Neural progenitor cell (in vitro differentiated cells): ENCODE measurements around the gene TRA2A. TPM values are rescaled to one million over a fixed set of nuclear protein-coding genes. Genes with fewer than 3 reads are reported as not detected.

Experiments used
- DNase-seq: peaks from one replicate; pipeline ENCODE4 v3.0.0-alpha.2; 2016; ENCODE audit warnings: low spot score
- H2AFZ ChIP-seq: fragments of 200-600 bp; sonication (generic); replicated peaks from 2 replicates; pipeline ENCODE4 v1.6.1; 2016; ENCODE audit warnings: antibody characterized with exemption
- H3F3A ChIP-seq: fragments of 200-600 bp; sonication (generic); 2 replicates; pipeline ENCODE4 v1.6.1; 2016; ENCODE audit warnings: antibody characterized with exemption, low read depth
- H3K27ac ChIP-seq: fragments of 200-600 bp; sonication (generic); 2 replicates; pipeline ENCODE4 v1.5.1; 2016; ENCODE audit warnings: mild to moderate bottlenecking
- H3K27me3 ChIP-seq: fragments of 200-600 bp; sonication (generic); 2 replicates; pipeline ENCODE4 v1.6.1; 2016; ENCODE audit warnings: mild to moderate bottlenecking, moderate library complexity
- H3K36me3 ChIP-seq: fragments of 200-600 bp; sonication (generic); 2 replicates; pipeline ENCODE4 v1.5.1; 2016
- H3K4me1 ChIP-seq: fragments of 200-600 bp; sonication (generic); 2 replicates; pipeline ENCODE4 v1.6.1; 2016; ENCODE audit warnings: mixed run types
- H3K4me2 ChIP-seq: fragments of 200-600 bp; sonication (generic); 2 replicates; pipeline ENCODE4 v1.6.1; 2016
- H3K4me3 ChIP-seq: fragments of 200-600 bp; sonication (generic); 2 replicates; pipeline ENCODE4 v1.5.1; 2016
- H3K79me2 ChIP-seq: fragments of 200-600 bp; sonication (generic); 2 replicates; pipeline ENCODE4 v1.6.1; 2016; ENCODE audit warnings: low read depth
- H3K9ac ChIP-seq: fragments of 200-600 bp; sonication (generic); 2 replicates; pipeline ENCODE4 v1.6.1; 2016
- H3K9me3 ChIP-seq: fragments of 200-600 bp; sonication (generic); 2 replicates; pipeline ENCODE4 v1.5.1; 2016; ENCODE audit warnings: low read depth
- H4K20me1 ChIP-seq: fragments of 200-600 bp; sonication (generic); 2 replicates; pipeline ENCODE4 v1.6.1; 2016; ENCODE audit warnings: low read depth
- H3K27ac Mint-ChIP-seq: 3 replicates; pipeline ENCODE4 v1.8.0; 2021; ENCODE audit warnings: mixed read lengths
- H3K27me3 Mint-ChIP-seq: 2 replicates; pipeline ENCODE4 v1.8.0; 2022; ENCODE audit warnings: low read depth, mild to moderate bottlenecking, inconsistent platforms, moderate library complexity, mixed read lengths; ENCODE audit not compliant: insufficient read depth
- H3K36me3 Mint-ChIP-seq: 3 replicates; pipeline ENCODE4 v1.8.0; 2021; ENCODE audit warnings: mixed read lengths
- H3K4me1 Mint-ChIP-seq: 3 replicates; pipeline ENCODE4 v1.8.0; 2021; ENCODE audit warnings: mixed read lengths
- H3K4me3 Mint-ChIP-seq: 3 replicates; pipeline ENCODE4 v1.8.0; 2021; ENCODE audit warnings: mild to moderate bottlenecking, moderate library complexity, mixed read lengths
- H3K9me3 Mint-ChIP-seq: 3 replicates; pipeline ENCODE4 v1.8.0; 2020; ENCODE audit warnings: mixed read lengths
- EZH2 ChIP-seq: fragments of 200-600 bp; sonication (generic); IDR thresholded peaks from 2 replicates; pipeline ENCODE4 v1.6.1; 2017; ENCODE audit warnings: antibody characterized with exemption, mild to moderate bottlenecking, moderate library complexity
- EZH2phosphoT487 ChIP-seq: fragments of 200-600 bp; sonication (generic); IDR thresholded peaks from 2 replicates; pipeline ENCODE4 v1.6.1; 2017; ENCODE audit warnings: antibody characterized with exemption
- small RNA-seq: library from RNA; depleted of rRNA; stranded (forward); fragments of <200 nt; gene quantifications from one replicate; pipeline ENCODE3, GENCODE V24; 2015
- total RNA-seq: library from RNA; depleted of rRNA; stranded (reverse); fragments of >200 nt; gene quantifications from 2 replicates; pipeline ENCODE4 v1.2.3, GENCODE V29; 2015; ENCODE audit warnings: low replicate concordance
- TF ChIP-seq, protein P1 (sequence below): fragments of 200-600 bp; sonication (generic); IDR thresholded peaks from 2 replicates; pipeline ENCODE4 v1.5.1; 2017; ENCODE audit warnings: antibody characterized with exemption, mild to moderate bottlenecking

The TRA2A gene
- total RNA-seq, 1 donor from 2014 or later, result 126 TPM

DNA sequence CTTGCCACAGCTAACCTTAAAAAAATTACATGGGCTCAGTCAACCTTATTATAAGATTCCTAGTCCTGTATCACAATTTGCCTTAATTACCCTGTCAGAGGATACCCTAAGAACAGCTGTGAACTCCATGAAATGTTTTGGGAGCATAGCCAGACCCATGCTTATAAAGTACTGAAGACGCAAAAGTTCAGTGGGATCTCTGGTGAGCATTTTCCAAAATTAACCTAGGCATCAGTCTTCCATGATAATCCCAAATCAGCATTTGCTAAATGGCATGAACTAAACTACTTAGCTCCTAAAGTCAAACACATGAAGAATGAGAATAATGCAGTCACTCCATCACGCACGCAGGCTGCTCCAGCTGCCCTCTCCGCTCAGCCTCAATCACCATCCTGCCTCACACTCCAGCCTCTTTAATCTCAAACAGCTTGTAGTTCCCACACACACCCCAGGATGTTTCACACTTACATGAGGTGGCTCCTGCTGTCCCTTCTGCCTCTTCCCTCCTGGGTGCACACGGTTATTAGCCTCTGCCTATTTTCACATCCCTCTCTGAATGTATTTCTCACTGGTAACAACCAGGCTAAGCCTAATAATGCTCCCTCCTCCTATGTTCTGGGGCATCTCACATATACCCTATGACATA, 76.8 kb downstream of the TRA2A start:
- H3K4me3 Mint-ChIP-seq, result no peak overlapping the region
- no peak overlapping the region for H3K27ac Mint-ChIP-seq
- H3K4me1 Mint-ChIP-seq, result peaks cover 23% of the 10 kb centered on the region

More for the DNA sequence above, 76.8 kb downstream of the TRA2A start:
- Histone ChIP-seq H2AFZ (no peak overlapping the region), H3K9me3 (no peaks in the 10 kb centered on the region), H3K9ac (no peak overlapping the region), H3F3A (peaks cover 5% of the 10 kb centered on the region), H3K36me3 (peaks cover 5% of the 10 kb centered on the region), H3K4me1 (peaks cover 22% of the 10 kb centered on the region), H3K27me3 (no peaks in the 10 kb centered on the region), H3K27ac (no peak overlapping the region), H4K20me1 (peaks cover 100% of the 10 kb centered on the region), H3K4me3 (no peak overlapping the region), H3K4me2 (no peak overlapping the region), H3K79me2 (peaks cover 100% of the 10 kb centered on the region)
- no peaks in the 10 kb centered on the region for H3K9me3 Mint-ChIP-seq
- peaks cover 46% of the 10 kb centered on the region for H3K36me3 Mint-ChIP-seq
- TF ChIP-seq EZH2, result no peak
- no peak for TF ChIP-seq EZH2phosphoT487
- TF ChIP-seq, protein P1, sequence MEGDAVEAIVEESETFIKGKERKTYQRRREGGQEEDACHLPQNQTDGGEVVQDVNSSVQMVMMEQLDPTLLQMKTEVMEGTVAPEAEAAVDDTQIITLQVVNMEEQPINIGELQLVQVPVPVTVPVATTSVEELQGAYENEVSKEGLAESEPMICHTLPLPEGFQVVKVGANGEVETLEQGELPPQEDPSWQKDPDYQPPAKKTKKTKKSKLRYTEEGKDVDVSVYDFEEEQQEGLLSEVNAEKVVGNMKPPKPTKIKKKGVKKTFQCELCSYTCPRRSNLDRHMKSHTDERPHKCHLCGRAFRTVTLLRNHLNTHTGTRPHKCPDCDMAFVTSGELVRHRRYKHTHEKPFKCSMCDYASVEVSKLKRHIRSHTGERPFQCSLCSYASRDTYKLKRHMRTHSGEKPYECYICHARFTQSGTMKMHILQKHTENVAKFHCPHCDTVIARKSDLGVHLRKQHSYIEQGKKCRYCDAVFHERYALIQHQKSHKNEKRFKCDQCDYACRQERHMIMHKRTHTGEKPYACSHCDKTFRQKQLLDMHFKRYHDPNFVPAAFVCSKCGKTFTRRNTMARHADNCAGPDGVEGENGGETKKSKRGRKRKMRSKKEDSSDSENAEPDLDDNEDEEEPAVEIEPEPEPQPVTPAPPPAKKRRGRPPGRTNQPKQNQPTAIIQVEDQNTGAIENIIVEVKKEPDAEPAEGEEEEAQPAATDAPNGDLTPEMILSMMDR, result no peak
- peaks cover 2% of the 10 kb centered on the region for H3K27me3 Mint-ChIP-seq
- DNase-seq, result no peak

Small RNAs within 50 kb of the gene (small RNA-seq; reads per million reads assigned to genes)
- gene AC079780.1 (0.34 reads per million, percentile 34 among the genes with 10 or more reads in this experiment), gene RF00019 (not detected)

Other genes with a start within 250 kb of the TRA2A start
- 48.7 and 58.1 TPM in 2 replicates for gene MALSU1, start 232.6 kb downstream of the TRA2A start, total RNA-seq
- gene IGF2BP3, start 61.5 kb downstream of the TRA2A start, total RNA-seq, result 172 and 242 TPM in 2 replicates
- 9.4 and 23.8 TPM in 2 replicates for gene CCDC126, start 65.4 kb upstream of the TRA2A start, total RNA-seq
- gene FAM221A, start 148.2 kb upstream of the TRA2A start, total RNA-seq, result 26.2 and 27.2 TPM in 2 replicates
- 0.93 and 2.8 TPM in 2 replicates for gene STK31, start 178.2 kb upstream of the TRA2A start, total RNA-seq